Measurements from ENCODE around the gene SLC17A3.

The SLC17A3 gene

DNA sequence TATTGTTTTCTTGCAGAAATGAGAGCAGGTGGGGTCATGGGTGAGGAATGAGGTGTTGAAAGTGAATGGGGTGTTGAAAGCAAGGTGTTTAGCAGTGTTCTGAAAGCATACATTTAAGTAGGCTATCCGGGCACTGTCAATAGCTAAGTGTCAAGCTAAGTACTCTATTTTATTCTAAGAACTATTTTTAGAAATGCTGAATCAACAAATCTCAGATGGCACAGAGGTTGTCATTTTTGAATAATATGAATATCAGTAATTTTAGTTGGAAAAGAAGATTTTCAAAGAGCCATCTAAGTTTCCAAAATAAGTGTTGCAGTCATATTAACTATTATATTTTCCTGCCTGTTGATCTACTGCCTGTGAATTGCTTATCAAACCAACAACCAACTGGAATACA is 21.7 kb upstream of the SLC17A3 start:
- ATAC-seq (ENCODE audit: insufficient read depth, low read depth) (no peak), DNase-seq (no peak)
- H3K27ac ChIP-seq (ENCODE audit: low read length) = no peak overlapping the region
- H3K9ac ChIP-seq (ENCODE audit: low read depth, low read length) = no peak overlapping the region
- no peaks in the 10 kb centered on the region for H3K36me3 ChIP-seq (ENCODE audit: insufficient read depth, low read length)
- no peaks in the 10 kb centered on the region for H3K4me1 ChIP-seq (ENCODE audit: insufficient read depth, low read length)
- H2AFZ ChIP-seq (ENCODE audit: low read depth, low read length) = no peak overlapping the region
- H3K4me3 ChIP-seq (ENCODE audit: low read depth in 1 of 2, low read length in 2 of 2) = no peak overlapping the region
- no peaks in the 10 kb centered on the region for H3K9me3 ChIP-seq (ENCODE audit: insufficient read depth, low read length, severe bottlenecking)
- no peaks in the 10 kb centered on the region for H3K79me2 ChIP-seq (ENCODE audit: insufficient read depth, low read length)
- H4K20me1 ChIP-seq (ENCODE audit: insufficient read depth, low read length) = no peaks in the 10 kb centered on the region
- no peak for TF ChIP-seq EZH2 (IDR thresholded peaks at IDR 0.05; ENCODE audit: borderline replicate concordance, low read depth, low read length, severe bottlenecking)
- TF ChIP-seq, protein P1, sequence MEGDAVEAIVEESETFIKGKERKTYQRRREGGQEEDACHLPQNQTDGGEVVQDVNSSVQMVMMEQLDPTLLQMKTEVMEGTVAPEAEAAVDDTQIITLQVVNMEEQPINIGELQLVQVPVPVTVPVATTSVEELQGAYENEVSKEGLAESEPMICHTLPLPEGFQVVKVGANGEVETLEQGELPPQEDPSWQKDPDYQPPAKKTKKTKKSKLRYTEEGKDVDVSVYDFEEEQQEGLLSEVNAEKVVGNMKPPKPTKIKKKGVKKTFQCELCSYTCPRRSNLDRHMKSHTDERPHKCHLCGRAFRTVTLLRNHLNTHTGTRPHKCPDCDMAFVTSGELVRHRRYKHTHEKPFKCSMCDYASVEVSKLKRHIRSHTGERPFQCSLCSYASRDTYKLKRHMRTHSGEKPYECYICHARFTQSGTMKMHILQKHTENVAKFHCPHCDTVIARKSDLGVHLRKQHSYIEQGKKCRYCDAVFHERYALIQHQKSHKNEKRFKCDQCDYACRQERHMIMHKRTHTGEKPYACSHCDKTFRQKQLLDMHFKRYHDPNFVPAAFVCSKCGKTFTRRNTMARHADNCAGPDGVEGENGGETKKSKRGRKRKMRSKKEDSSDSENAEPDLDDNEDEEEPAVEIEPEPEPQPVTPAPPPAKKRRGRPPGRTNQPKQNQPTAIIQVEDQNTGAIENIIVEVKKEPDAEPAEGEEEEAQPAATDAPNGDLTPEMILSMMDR (IDR thresholded peaks at IDR 0.05; ENCODE audit: borderline replicate concordance, extremely low read depth, low read length, poor library complexity, severe bottlenecking) = no peak
- H3K4me2 ChIP-seq (ENCODE audit: insufficient read depth, low read length) = no peak overlapping the region
- peaks cover 2% of the 10 kb centered on the region for H3K27me3 ChIP-seq (ENCODE audit: insufficient read depth, low read length, poor library complexity)

DNA sequence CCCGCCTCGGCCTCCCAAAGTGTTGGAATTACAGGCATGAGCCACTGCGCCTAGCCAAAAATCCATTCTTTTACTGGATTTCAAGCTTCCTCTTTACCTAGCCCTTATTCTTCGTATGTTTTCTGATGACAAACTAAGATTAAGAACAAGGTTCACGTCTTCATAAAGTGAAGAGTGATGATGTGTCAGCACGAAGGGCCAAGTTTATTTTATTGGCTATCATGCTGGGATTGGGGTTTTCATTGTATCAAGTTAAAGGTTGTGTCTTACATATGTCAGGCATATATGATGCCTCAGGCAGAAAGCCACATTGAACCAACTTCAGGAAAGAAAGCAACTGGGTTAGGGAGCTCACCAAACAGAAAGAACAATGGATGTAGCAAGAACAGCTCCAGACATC is 19.7 kb upstream of the SLC17A3 start:
- ATAC-seq (ENCODE audit: insufficient read depth, low read depth) = no peak
- DNase-seq = no peak
- TF ChIP-seq EZH2 (IDR thresholded peaks at IDR 0.05; ENCODE audit: borderline replicate concordance, low read depth, low read length, severe bottlenecking) = no peak
- TF ChIP-seq, protein P1 (IDR thresholded peaks at IDR 0.05; ENCODE audit: borderline replicate concordance, extremely low read depth, low read length, poor library complexity, severe bottlenecking) = no peak
- no peak overlapping the region for H2AFZ ChIP-seq (ENCODE audit: low read depth, low read length)
- no peak overlapping the region for H3K27ac ChIP-seq (ENCODE audit: low read length)
- H3K9me3 ChIP-seq (ENCODE audit: insufficient read depth, low read length, severe bottlenecking) = no peaks in the 10 kb centered on the region
- no peaks in the 10 kb centered on the region for H4K20me1 ChIP-seq (ENCODE audit: insufficient read depth, low read length)
- H3K36me3 ChIP-seq (ENCODE audit: insufficient read depth, low read length) = no peaks in the 10 kb centered on the region
- H3K4me3 ChIP-seq (ENCODE audit: low read depth in 1 of 2, low read length in 2 of 2) = no peak overlapping the region
- no peak overlapping the region for H3K4me2 ChIP-seq (ENCODE audit: insufficient read depth, low read length)
- no peaks in the 10 kb centered on the region for H3K79me2 ChIP-seq (ENCODE audit: insufficient read depth, low read length)
- H3K27me3 ChIP-seq (ENCODE audit: insufficient read depth, low read length, poor library complexity) = peaks cover 2% of the 10 kb centered on the region
- H3K4me1 ChIP-seq (ENCODE audit: insufficient read depth, low read length) = no peaks in the 10 kb centered on the region
- no peak overlapping the region for H3K9ac ChIP-seq (ENCODE audit: low read depth, low read length)

DNA sequence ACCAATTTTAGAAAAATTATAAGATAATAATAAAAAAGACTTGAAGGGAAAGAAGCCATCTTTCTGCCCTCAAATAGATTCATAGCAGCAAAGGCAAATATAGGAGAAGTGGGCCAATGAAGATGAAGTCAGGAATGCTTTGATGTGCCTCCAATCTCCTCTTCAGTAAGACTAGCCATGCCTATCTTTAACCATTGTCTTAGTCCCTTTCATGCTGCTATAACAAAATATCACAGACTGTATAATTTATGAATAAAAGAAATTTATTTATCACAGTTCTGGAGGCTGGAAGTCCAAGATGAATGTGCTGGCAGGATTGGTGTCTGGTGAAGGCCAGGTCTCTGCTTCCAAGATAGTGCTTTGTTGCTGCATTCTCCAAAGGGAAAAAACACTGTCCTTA is 18.8 kb upstream of the SLC17A3 start:
- Histone ChIP-seq H3K27me3 (ENCODE audit: insufficient read depth, low read length, poor library complexity) (peaks cover 2% of the 10 kb centered on the region), H3K27ac (ENCODE audit: low read length) (no peak overlapping the region), H3K4me2 (ENCODE audit: insufficient read depth, low read length) (no peak overlapping the region), H3K9ac (ENCODE audit: low read depth, low read length) (no peak overlapping the region), H3K36me3 (ENCODE audit: insufficient read depth, low read length) (no peaks in the 10 kb centered on the region), H4K20me1 (ENCODE audit: insufficient read depth, low read length) (no peaks in the 10 kb centered on the region), H3K4me1 (ENCODE audit: insufficient read depth, low read length) (no peaks in the 10 kb centered on the region), H3K79me2 (ENCODE audit: insufficient read depth, low read length) (no peaks in the 10 kb centered on the region), H3K4me3 (ENCODE audit: low read depth in 1 of 2, low read length in 2 of 2) (no peak overlapping the region), H2AFZ (ENCODE audit: low read depth, low read length) (no peak overlapping the region), H3K9me3 (ENCODE audit: insufficient read depth, low read length, severe bottlenecking) (no peaks in the 10 kb centered on the region)
- DNase-seq (no peak), ATAC-seq (ENCODE audit: insufficient read depth, low read depth) (no peak)
- TF ChIP-seq, protein P1 (IDR thresholded peaks at IDR 0.05; ENCODE audit: borderline replicate concordance, extremely low read depth, low read length, poor library complexity, severe bottlenecking) = no peak
- TF ChIP-seq EZH2 (IDR thresholded peaks at IDR 0.05; ENCODE audit: borderline replicate concordance, low read depth, low read length, severe bottlenecking) = no peak
